GM21447 (cell line): ENCODE results near the gene KRTAP1-3.
"Not testable (repeated sequence)": the region's sequence is repeated elsewhere in the genome, so short reads cannot be mapped to it uniquely, and the experiment has no call there.

Source experiments
- ATAC-seq: cut with Tn5 transposase; IDR thresholded peaks from one replicate; pipeline ENCODE4 v1.9.1; 2021; ENCODE audit not compliant: unreplicated experiment

Gene KRTAP1-3

GRCh38 chr17:41034346-41034935 lies at the start of gene KRTAP1-3:
KRTAP1-3 (minus strand) TSS chr17:41034874; CDS start chr17:41034821, 53 bp downstream.
- ATAC-seq = not testable (repeated sequence)

- ATAC-seq = not testable (repeated sequence)
Observed at GRCh38 chr17:41084100-41084856, 49.6 kb upstream of the KRTAP1-3 start, which contains the start of gene KRTAP4-7. KRTAP4-7 (plus strand) TSS chr17:41084150; CDS start chr17:41084207, 57 bp downstream.

GRCh38 chr17:41083427-41083826 lies 48.8 kb upstream of the KRTAP1-3 start:
- not testable (repeated sequence) for ATAC-seq

GRCh38 chr17:41082626-41083025 lies 48.0 kb upstream of the KRTAP1-3 start:
- no peak for ATAC-seq

GRCh38 chr17:41076788-41077187 lies 42.1 kb upstream of the KRTAP1-3 start:
- ATAC-seq = no peak

- no peak for ATAC-seq
Observed at GRCh38 chr17:41073676-41074075, 39.0 kb upstream of the KRTAP1-3 start.

- ATAC-seq = no peak
Observed at GRCh38 chr17:41071606-41072360, 37.1 kb upstream of the KRTAP1-3 start.

GRCh38 chr17:41069031-41069430 lies 34.4 kb upstream of the KRTAP1-3 start:
- ATAC-seq = no peak

GRCh38 chr17:41067281-41067680 lies 32.6 kb upstream of the KRTAP1-3 start:
- ATAC-seq = no peak

- ATAC-seq = no peak
Observed at GRCh38 chr17:41065829-41066624, 31.4 kb upstream of the KRTAP1-3 start, which contains the start of gene KRTAP2-4. KRTAP2-4 (minus strand) TSS chr17:41065879; CDS start chr17:41065845, 34 bp downstream.

GRCh38 chr17:41065016-41065689 lies 30.5 kb upstream of the KRTAP1-3 start:
- not testable (repeated sequence) for ATAC-seq

GRCh38 chr17:41064301-41064700 lies 29.6 kb upstream of the KRTAP1-3 start:
- no peak for ATAC-seq

GRCh38 chr17:41063449-41063848 lies 28.8 kb upstream of the KRTAP1-3 start:
- no peak for ATAC-seq

- no peak for ATAC-seq
Observed at GRCh38 chr17:41061964-41062363, 27.3 kb upstream of the KRTAP1-3 start.

- no peak for ATAC-seq
Observed at GRCh38 chr17:41060052-41060604, 25.5 kb upstream of the KRTAP1-3 start, which contains the start of gene KRTAP2-3. KRTAP2-3 (minus strand) TSS chr17:41060114; CDS start chr17:41060050, 64 bp downstream.

- ATAC-seq = not testable (repeated sequence)
Observed at GRCh38 chr17:41059276-41060051, 24.8 kb upstream of the KRTAP1-3 start.

- ATAC-seq = no peak
Observed at GRCh38 chr17:41058741-41059140, 24.1 kb upstream of the KRTAP1-3 start.

GRCh38 chr17:41057547-41057946 lies 22.9 kb upstream of the KRTAP1-3 start:
- ATAC-seq = no peak

- ATAC-seq = not testable (repeated sequence)
Observed at GRCh38 chr17:41055130-41055529, 20.5 kb upstream of the KRTAP1-3 start, which contains the start of gene KRTAP2-2. KRTAP2-2 (minus strand) TSS chr17:41055230; CDS start chr17:41055211, 19 bp downstream.
